ENCODE results near the gene AHDC1.

Gene AHDC1

GRCh38 chr1:27574871-27575831, 28.8 kb downstream of the AHDC1 start:
- no peak for TF ChIP-seq EZH2phosphoT487 (IDR thresholded peaks at IDR 0.05; ENCODE audit: low read length)
- TF ChIP-seq CTCF (IDR thresholded peaks at IDR 0.05; ENCODE audit: low read length): peak; percentile 10
- Histone ChIP-seq H3K9me2 (replicated peaks; ENCODE audit: insufficient read depth, low read length) (no peaks in the 10 kb centered on the region), H3K4me2 (ENCODE audit: low read depth, low read length) (peak overlapping the region; percentile 9; the same call in 1 of the 2 replicates), H3F3A (ENCODE audit: insufficient read depth, low read length) (no peaks in the 10 kb centered on the region), H4K20me1 (ENCODE audit: insufficient read depth, low read length) (no peaks in the 10 kb centered on the region), H3K27ac (ENCODE audit: low read length) (no peak overlapping the region), H3K4me3 (ENCODE audit: low read length) (peak overlapping the region; percentile 34; the same call in 1 of the 2 replicates), H3K9ac (ENCODE audit: low read length) (no peak overlapping the region), H2AFZ (ENCODE audit: low read length) (no peak overlapping the region), H3K9me3 (replicated peaks; ENCODE audit: insufficient read depth, low read length) (no peaks in the 10 kb centered on the region), H3K27me3 (replicated peaks; ENCODE audit: insufficient read depth, low read length) (no peaks in the 10 kb centered on the region), H3K36me3 (replicated peaks; ENCODE audit: insufficient read depth, low read length) (no peaks in the 10 kb centered on the region), H3K4me1 (ENCODE audit: low read length) (peaks cover 6% of the 10 kb centered on the region; the same call in 1 of the 2 replicates), H3K79me2 (ENCODE audit: low read length) (no peaks in the 10 kb centered on the region)
- DNase-seq: no peak

GRCh38 chr1:27574001-27574781, 29.8 kb downstream of the AHDC1 start:
- H3K9me2 ChIP-seq (replicated peaks; ENCODE audit: insufficient read depth, low read length): no peaks in the 10 kb centered on the region
- no peaks in the 10 kb centered on the region for H3F3A ChIP-seq (ENCODE audit: insufficient read depth, low read length)
- H3K27me3 ChIP-seq (replicated peaks; ENCODE audit: insufficient read depth, low read length): no peaks in the 10 kb centered on the region
- H3K4me3 ChIP-seq (ENCODE audit: low read length): no peak overlapping the region
- H2AFZ ChIP-seq (ENCODE audit: low read length): no peak overlapping the region
- no peak overlapping the region for H3K27ac ChIP-seq (ENCODE audit: low read length)
- no peaks in the 10 kb centered on the region for H3K9me3 ChIP-seq (replicated peaks; ENCODE audit: insufficient read depth, low read length)
- H3K79me2 ChIP-seq (ENCODE audit: low read length): no peaks in the 10 kb centered on the region
- H3K4me2 ChIP-seq (ENCODE audit: low read depth, low read length): no peak overlapping the region
- no peaks in the 10 kb centered on the region for H4K20me1 ChIP-seq (ENCODE audit: insufficient read depth, low read length)
- peaks cover 6% of the 10 kb centered on the region; the same call in 1 of the 2 replicates for H3K4me1 ChIP-seq (ENCODE audit: low read length)
- DNase-seq: no peak
- H3K9ac ChIP-seq (ENCODE audit: low read length): no peak overlapping the region
- TF ChIP-seq EZH2phosphoT487 (IDR thresholded peaks at IDR 0.05; ENCODE audit: low read length) (no peak), EZH2 (optimal IDR thresholded peaks at IDR 0.05; ENCODE audit: low read depth, low read length) (no peak), CTCF (IDR thresholded peaks at IDR 0.05; ENCODE audit: low read length) (no peak)
- H3K36me3 ChIP-seq (replicated peaks; ENCODE audit: insufficient read depth, low read length): no peaks in the 10 kb centered on the region

GRCh38 chr1:27572679-27573426, 31.1 kb downstream of the AHDC1 start:
- H3K36me3 ChIP-seq (replicated peaks; ENCODE audit: insufficient read depth, low read length): no peaks in the 10 kb centered on the region
- TF ChIP-seq EZH2 (optimal IDR thresholded peaks at IDR 0.05; ENCODE audit: low read depth, low read length) (no peak), EZH2phosphoT487 (IDR thresholded peaks at IDR 0.05; ENCODE audit: low read length) (no peak)
- H3F3A ChIP-seq (ENCODE audit: insufficient read depth, low read length): no peaks in the 10 kb centered on the region
- H3K4me3 ChIP-seq (ENCODE audit: low read length): no peak overlapping the region
- H4K20me1 ChIP-seq (ENCODE audit: insufficient read depth, low read length): no peaks in the 10 kb centered on the region
- H2AFZ ChIP-seq (ENCODE audit: low read length): no peak overlapping the region
- H3K9ac ChIP-seq (ENCODE audit: low read length): no peak overlapping the region
- H3K9me3 ChIP-seq (replicated peaks; ENCODE audit: insufficient read depth, low read length): no peaks in the 10 kb centered on the region
- H3K27me3 ChIP-seq (replicated peaks; ENCODE audit: insufficient read depth, low read length): no peaks in the 10 kb centered on the region
- H3K27ac ChIP-seq (ENCODE audit: low read length): no peak overlapping the region
- no peaks in the 10 kb centered on the region for H3K9me2 ChIP-seq (replicated peaks; ENCODE audit: insufficient read depth, low read length)
- no peak for DNase-seq
- peaks cover 10% of the 10 kb centered on the region for H3K4me1 ChIP-seq (ENCODE audit: low read length)
- no peak overlapping the region for H3K4me2 ChIP-seq (ENCODE audit: low read depth, low read length)
- H3K79me2 ChIP-seq (ENCODE audit: low read length): no peaks in the 10 kb centered on the region

All from MM.1S (cell line).